Ascending aorta (tissue), 2 donors: Measurements from ENCODE around the gene SMIM44. TPM values are rescaled to one million over a fixed set of nuclear protein-coding genes. Genes with fewer than 3 reads are reported as not detected.

Source experiments
- DNase-seq, 2 donors: peaks; one replicate each; pipeline ENCODE4 v3.0.0-alpha.2; 2019; ENCODE audit warnings: low spot score in 2 of 2
- H3K27ac ChIP-seq, 2 donors: fragments of 200-600 bp; sonication (generic); one replicate each; pipeline ENCODE4 v1.5.1; 2016 to 2017; ENCODE audit warnings: mild to moderate bottlenecking in 1 of 2
- H3K27me3 ChIP-seq: fragments of 200-600 bp; sonication (generic); one replicate; pipeline ENCODE4 v1.5.1; 2017
- H3K36me3 ChIP-seq, 2 donors: fragments of 200-600 bp; sonication (generic); one replicate each; pipeline ENCODE4 v1.5.1; 2016
- H3K4me1 ChIP-seq, 2 donors: fragments of 200-600 bp; sonication (generic); one replicate each; pipeline ENCODE4 v1.5.1; 2016 to 2017; ENCODE audit warnings: mild to moderate bottlenecking in 1 of 2
- H3K4me3 ChIP-seq, 2 donors: fragments of 200-600 bp; sonication (generic); one replicate each; pipeline ENCODE4 v1.5.1; 2016 to 2017; ENCODE audit warnings: mild to moderate bottlenecking in 1 of 2
- H3K9me3 ChIP-seq, 2 donors: fragments of 200-600 bp; sonication (generic); one replicate each; pipeline ENCODE4 v1.5.1; 2016
- intact Hi-C: fragments of 100-400 bp; cut with DNase I; formaldehyde crosslinking; loops from one replicate; pipeline ENCODE4 v1.15.1; 2023
- total RNA-seq: library from RNA; depleted of rRNA; stranded (reverse); fragments of >200 nt; gene quantifications from one replicate; pipeline ENCODE4 v1.1.0, GENCODE V29; 2016
- TF ChIP-seq, protein P1 (sequence below), 3 experiments: fragments of 200-600 bp in 2 of 3; fragments of 450-650 bp in 1 of 3; sonication (generic) in 2 of 3; IDR thresholded peaks; one replicate each; pipeline ENCODE4 v1.5.1; 2016 to 2019; ENCODE audit warnings: antibody characterized with exemption in 3 of 3, mild to moderate bottlenecking in 1 of 3, moderate library complexity in 1 of 3

The SMIM44 gene
- total RNA-seq, 1 donor from 2014 or later = not detected

DNA sequence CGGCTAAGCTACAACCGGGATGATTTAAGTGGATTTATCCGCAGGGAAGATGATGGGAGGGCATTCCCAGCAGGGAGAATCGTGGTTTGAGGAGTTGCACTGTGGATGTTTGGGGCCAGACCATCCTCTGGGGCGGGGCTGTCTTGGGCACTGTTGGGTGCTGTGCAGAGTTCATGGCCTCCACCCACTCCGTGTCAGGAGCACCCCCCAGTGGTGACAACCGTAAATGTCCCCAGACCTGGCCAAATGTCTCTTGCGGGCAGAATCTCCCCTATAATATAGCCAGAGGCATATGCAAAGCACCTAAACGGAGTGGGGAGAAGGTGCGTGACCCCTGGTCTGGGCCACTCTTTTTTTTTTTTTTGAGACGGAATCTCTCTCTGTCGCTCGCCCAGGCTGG lies 43.2 kb downstream of the SMIM44 start:
- Histone ChIP-seq H3K36me3 (peaks cover 38 to 64% of the 10 kb centered on the region in 2 donors), H3K27me3 (no peaks in the 10 kb centered on the region), H3K4me3 (no peak overlapping the region), H3K9me3 (no peaks in the 10 kb centered on the region), H3K4me1 (peaks cover 3 to 25% of the 10 kb centered on the region in 2 donors), H3K27ac (no peak overlapping the region)
- TF ChIP-seq, protein P1, sequence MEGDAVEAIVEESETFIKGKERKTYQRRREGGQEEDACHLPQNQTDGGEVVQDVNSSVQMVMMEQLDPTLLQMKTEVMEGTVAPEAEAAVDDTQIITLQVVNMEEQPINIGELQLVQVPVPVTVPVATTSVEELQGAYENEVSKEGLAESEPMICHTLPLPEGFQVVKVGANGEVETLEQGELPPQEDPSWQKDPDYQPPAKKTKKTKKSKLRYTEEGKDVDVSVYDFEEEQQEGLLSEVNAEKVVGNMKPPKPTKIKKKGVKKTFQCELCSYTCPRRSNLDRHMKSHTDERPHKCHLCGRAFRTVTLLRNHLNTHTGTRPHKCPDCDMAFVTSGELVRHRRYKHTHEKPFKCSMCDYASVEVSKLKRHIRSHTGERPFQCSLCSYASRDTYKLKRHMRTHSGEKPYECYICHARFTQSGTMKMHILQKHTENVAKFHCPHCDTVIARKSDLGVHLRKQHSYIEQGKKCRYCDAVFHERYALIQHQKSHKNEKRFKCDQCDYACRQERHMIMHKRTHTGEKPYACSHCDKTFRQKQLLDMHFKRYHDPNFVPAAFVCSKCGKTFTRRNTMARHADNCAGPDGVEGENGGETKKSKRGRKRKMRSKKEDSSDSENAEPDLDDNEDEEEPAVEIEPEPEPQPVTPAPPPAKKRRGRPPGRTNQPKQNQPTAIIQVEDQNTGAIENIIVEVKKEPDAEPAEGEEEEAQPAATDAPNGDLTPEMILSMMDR (IDR thresholded peaks at IDR 0.05) = peak; percentile 12 to 42 (median 13)
- no peak for DNase-seq
- intact Hi-C loops = no loop called here

DNA sequence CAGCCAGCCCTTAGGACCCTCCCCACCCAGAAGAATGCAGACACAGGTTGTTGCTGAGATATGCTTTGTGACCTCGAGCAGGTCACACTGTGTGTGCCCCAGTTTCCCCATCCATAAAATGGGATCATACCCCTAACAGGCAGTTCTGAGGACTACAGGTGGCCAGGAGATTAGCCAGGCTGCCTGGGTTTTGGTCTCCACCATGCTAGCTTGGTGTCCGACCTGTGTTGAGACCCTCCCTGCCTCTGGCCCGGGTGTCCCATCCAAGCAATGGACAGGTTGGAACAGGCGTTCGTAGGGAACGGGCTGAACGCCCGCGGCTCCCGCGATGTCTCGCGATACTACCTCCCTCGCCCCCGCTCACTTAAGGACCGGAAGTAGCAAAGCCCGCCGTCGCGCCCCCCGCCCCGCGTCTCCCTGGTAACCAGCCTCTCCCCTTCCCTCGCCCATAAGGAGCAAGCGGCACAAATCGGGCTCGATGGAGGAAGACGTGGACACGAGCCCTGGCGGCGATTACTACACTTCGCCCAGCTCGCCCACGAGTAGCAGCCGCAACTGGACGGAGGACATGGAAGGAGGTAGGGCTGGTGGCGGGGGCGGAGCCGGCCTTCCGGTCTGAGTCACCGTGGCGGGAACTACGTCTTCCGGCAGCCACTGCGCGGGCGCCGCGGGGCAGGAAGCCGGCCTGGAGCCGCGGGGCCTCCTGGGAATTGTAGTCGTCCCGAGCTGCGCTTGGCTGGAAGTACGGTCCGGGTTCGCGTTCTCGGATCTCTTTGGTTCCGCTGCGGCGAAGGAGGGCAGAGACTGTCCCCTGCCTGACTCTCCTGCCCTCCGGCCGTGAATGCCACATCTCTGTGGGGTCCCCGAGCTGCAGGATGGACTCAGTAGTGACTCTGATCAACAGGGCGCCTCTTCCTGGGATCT lies 48.3 kb downstream of the SMIM44 start:
- Histone ChIP-seq H3K9me3 (no peaks in the 10 kb centered on the region), H3K27ac (peak overlapping the region; percentile 87 to 91), H3K4me3 (peak overlapping the region; percentile 40 to 58), H3K27me3 (no peaks in the 10 kb centered on the region), H3K36me3 (peaks cover 41 to 58% of the 10 kb centered on the region in 2 donors), H3K4me1 (peaks cover 18 to 20% of the 10 kb centered on the region in 2 donors)
- TF ChIP-seq, protein P1 (IDR thresholded peaks at IDR 0.05) = no peak
- peak; percentile 80 to 97 for DNase-seq
- intact Hi-C loops = loop anchor here (2.0 kb wide), 1 partner anchor 16 kb away; no protein-coding TSS in a partner anchor

DNA sequence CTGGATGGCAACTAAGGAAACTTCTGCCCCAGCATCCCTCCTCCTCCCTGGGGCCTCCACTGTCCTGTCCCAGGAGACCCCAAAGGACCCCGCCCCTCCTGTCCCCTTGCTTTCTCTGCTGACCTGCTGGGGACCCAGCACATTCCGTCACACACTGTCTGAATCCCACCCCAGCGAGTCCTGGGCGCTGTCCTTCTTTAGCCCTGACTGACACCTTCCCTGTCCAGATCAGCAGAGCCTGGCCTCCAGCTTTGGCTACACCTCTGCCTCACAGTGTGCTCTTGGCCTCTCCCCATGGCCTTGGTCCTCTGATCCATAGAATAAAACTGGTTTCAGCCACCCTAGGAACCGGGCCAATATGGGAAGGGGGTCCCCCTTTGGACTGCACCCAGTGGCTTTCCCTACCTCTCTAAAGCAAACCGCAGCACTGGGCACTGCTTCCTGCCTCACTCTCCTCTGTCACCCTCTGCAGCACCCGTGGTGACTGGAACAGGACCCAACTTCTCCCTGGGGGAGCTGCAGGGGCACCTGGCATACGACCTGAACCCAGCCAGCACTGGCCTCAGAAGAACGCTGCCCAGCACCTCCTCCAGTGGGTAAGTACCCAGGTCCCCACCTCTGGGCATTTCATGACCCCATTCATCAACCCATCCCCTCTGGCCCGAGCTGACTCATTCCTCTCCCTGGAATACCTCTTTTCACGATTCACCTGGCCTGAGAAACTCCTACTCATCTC lies 49.3 kb downstream of the SMIM44 start:
- H3K36me3 ChIP-seq = peaks cover 40 to 56% of the 10 kb centered on the region in 2 donors
- H3K27ac ChIP-seq = peak overlapping the region; percentile 87 to 91
- H3K9me3 ChIP-seq = no peaks in the 10 kb centered on the region
- H3K4me1 ChIP-seq = peaks cover 19 to 25% of the 10 kb centered on the region in 2 donors
- H3K4me3 ChIP-seq = peak overlapping the region in 1 of 2 donors; percentile 58
- no peaks in the 10 kb centered on the region for H3K27me3 ChIP-seq
- no peak for DNase-seq
- intact Hi-C loops = loop anchor here (2.0 kb wide), 1 partner anchor 17 kb away; no protein-coding TSS in a partner anchor
- TF ChIP-seq, protein P1 (IDR thresholded peaks at IDR 0.05) = no peak

DNA sequence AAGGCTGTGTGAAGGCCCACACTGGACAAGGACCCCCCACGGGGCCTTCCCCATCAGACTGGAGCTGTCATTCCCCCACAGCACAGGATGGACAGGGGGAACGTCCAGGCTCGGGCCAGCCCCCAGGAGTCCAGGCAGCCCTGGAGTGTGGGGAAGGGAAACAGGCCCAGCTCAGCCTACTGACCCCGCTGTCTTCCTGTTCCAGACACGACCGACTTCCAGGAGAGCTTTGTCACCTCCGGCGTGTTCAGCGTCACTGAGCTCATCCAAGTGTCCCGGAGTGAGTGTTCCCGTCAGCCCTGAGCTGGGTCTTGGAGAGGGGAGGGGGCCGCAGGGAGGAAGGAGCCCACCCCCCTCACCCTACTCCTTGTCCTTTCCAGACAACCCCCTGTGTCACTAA lies 49.9 kb downstream of the SMIM44 start:
- H3K27me3 ChIP-seq = no peaks in the 10 kb centered on the region
- H3K9me3 ChIP-seq = no peaks in the 10 kb centered on the region
- H3K4me3 ChIP-seq = no peak overlapping the region
- intact Hi-C loops = no loop called here
- DNase-seq = no peak
- TF ChIP-seq, protein P1 (IDR thresholded peaks at IDR 0.05) = no peak
- peaks cover 22 to 30% of the 10 kb centered on the region in 2 donors for H3K4me1 ChIP-seq
- peaks cover 35 to 50% of the 10 kb centered on the region in 2 donors for H3K36me3 ChIP-seq
- H3K27ac ChIP-seq = peak overlapping the region; percentile 87 to 91

Other genes starting within 250 kb of the SMIM44 start
- gene NFIC, start 116.9 kb downstream of the SMIM44 start, total RNA-seq = 194 TPM
- not detected for gene SMIM24, start 2.9 kb downstream of the SMIM44 start, total RNA-seq
- 40.9 TPM for gene DOHH, start 17.2 kb upstream of the SMIM44 start, total RNA-seq
- gene FZR1, start 22.9 kb upstream of the SMIM44 start, total RNA-seq = 56.8 TPM
- gene TEKTIP1, start 55.7 kb upstream of the SMIM44 start, total RNA-seq = not detected
- gene MFSD12, start 74.1 kb upstream of the SMIM44 start, total RNA-seq = 133 TPM
- 149 TPM for gene HMG20B, start 89.5 kb upstream of the SMIM44 start, total RNA-seq
- gene GIPC3, start 102.0 kb upstream of the SMIM44 start, total RNA-seq = 6.1 TPM
- gene TBXA2R, start 123.4 kb upstream of the SMIM44 start, total RNA-seq = 37.8 TPM
- 57.6 TPM for gene CACTIN, start 143.3 kb upstream of the SMIM44 start, total RNA-seq
- gene PIP5K1C, start 217.0 kb upstream of the SMIM44 start, total RNA-seq = 87.3 TPM
- 12.6 TPM for gene TJP3, start 224.9 kb upstream of the SMIM44 start, total RNA-seq